Smooth muscle cell (in vitro differentiated cells): ENCODE results near the gene PIF1. TPM values are rescaled to one million over a fixed set of nuclear protein-coding genes. Genes with fewer than 3 reads are reported as not detected.

Experiments used
- DNase-seq: peaks from one replicate; lab custom pipeline; 2025; ENCODE audit not compliant: unreplicated experiment; lab: John Stamatoyannopoulos, UW
- H2AFZ ChIP-seq: fragments of 200-600 bp; sonication (generic); 2 replicates; pipeline ENCODE4 v1.6.0; 2016; ENCODE audit warnings: antibody characterized with exemption, low read depth, mild to moderate bottlenecking
- H3F3A ChIP-seq: fragments of 200-600 bp; sonication (generic); 2 replicates; pipeline ENCODE4 v1.6.0; 2017; ENCODE audit warnings: antibody characterized with exemption, low read depth
- H3K27ac ChIP-seq: fragments of 200-600 bp; sonication (generic); 2 replicates; pipeline ENCODE4 v1.5.1; 2016; ENCODE audit warnings: low read depth, mild to moderate bottlenecking
- H3K27me3 ChIP-seq: fragments of 200-600 bp; sonication (generic); 2 replicates; pipeline ENCODE4 v1.6.1; 2016; ENCODE audit warnings: low read depth, mild to moderate bottlenecking
- H3K36me3 ChIP-seq: fragments of 200-600 bp; sonication (generic); 2 replicates; pipeline ENCODE4 v1.5.1; 2016; ENCODE audit warnings: low read depth
- H3K4me1 ChIP-seq: fragments of 200-600 bp; sonication (generic); 2 replicates; pipeline ENCODE4 v1.5.1; 2016; ENCODE audit warnings: low read depth
- H3K4me2 ChIP-seq: fragments of 200-600 bp; sonication (generic); 2 replicates; pipeline ENCODE4 v1.6.0; 2016; ENCODE audit warnings: mild to moderate bottlenecking
- H3K4me3 ChIP-seq: fragments of 200-600 bp; sonication (generic); 2 replicates; pipeline ENCODE4 v1.5.1; 2016; ENCODE audit warnings: mild to moderate bottlenecking
- H3K79me2 ChIP-seq: fragments of 200-600 bp; sonication (generic); 2 replicates; pipeline ENCODE4 v1.6.0; 2016; ENCODE audit warnings: low read depth, mild to moderate bottlenecking
- H3K9ac ChIP-seq: fragments of 200-600 bp; sonication (generic); 2 replicates; pipeline ENCODE4 v1.6.0; 2016; ENCODE audit warnings: low read depth
- H3K9me3 ChIP-seq: fragments of 200-600 bp; sonication (generic); replicated peaks from 2 replicates; pipeline ENCODE4 v1.5.1; 2016; ENCODE audit warnings: low read depth
- H4K20me1 ChIP-seq: fragments of 200-600 bp; sonication (generic); 2 replicates; pipeline ENCODE4 v1.6.0; 2016; ENCODE audit warnings: low read depth
- CTCF ChIP-seq: fragments of 200-600 bp; sonication (generic); IDR thresholded peaks from 2 replicates; pipeline ENCODE4 v1.5.1; 2017; ENCODE audit warnings: borderline replicate concordance, mild to moderate bottlenecking, antibody characterized with exemption; ENCODE audit not compliant: insufficient read depth, poor library complexity, severe bottlenecking
- WGBS: methylation state at CpG from one replicate; pipeline ENCODE4 v1.1.7; 2016; ENCODE audit warnings: low lambda C conversion rate; 5-methylcytosine and 5-hydroxymethylcytosine counted together
- polyA plus RNA-seq: library from polyadenylated mRNA; unstranded; fragments of >200 nt; fragmentation: Nextera tagmentation; extraction: Ambion mirVana; gene quantifications from 2 replicates; pipeline ENCODE4 v1.2.1, GENCODE V29; 2016
- total RNA-seq: library from RNA; depleted of rRNA; stranded (reverse); fragments of >200 nt; gene quantifications from 2 replicates; pipeline ENCODE4 v1.2.3, GENCODE V29; 2014

The PIF1 gene
- total and polyA plus RNA-seq, 2 experiments from 2014 or later, result 1.5 to 1.6 TPM

- H3K4me3 ChIP-seq, result no peak overlapping the region
- no peaks in the 10 kb centered on the region for H3K9me3 ChIP-seq
- TF ChIP-seq CTCF, result no peak
- no peak overlapping the region for H3K27ac ChIP-seq
- DNase-seq, result no peak
- H3K36me3 ChIP-seq, result no peaks in the 10 kb centered on the region
- no peak overlapping the region for H3K9ac ChIP-seq
- no peaks in the 10 kb centered on the region for H4K20me1 ChIP-seq
- 80% methylated on average over 4 of the region's 6 CpGs for WGBS
- H3K27me3 ChIP-seq, result no peaks in the 10 kb centered on the region
- H2AFZ ChIP-seq, result no peak overlapping the region
- H3K79me2 ChIP-seq, result no peaks in the 10 kb centered on the region
- H3K4me2 ChIP-seq, result no peak overlapping the region
- no peaks in the 10 kb centered on the region for H3F3A ChIP-seq
- H3K4me1 ChIP-seq, result peaks cover 38% of the 10 kb centered on the region
Measured at GRCh38 chr15:64807751-64808222, 17.7 kb downstream of the PIF1 start.

GRCh38 chr15:64807051-64807749 is 18.2 kb downstream of the PIF1 start:
- no peak for DNase-seq
- no peak overlapping the region for H3K4me2 ChIP-seq
- WGBS, result 66% methylated on average over 13 of the region's 13 CpGs
- H3K36me3 ChIP-seq, result no peaks in the 10 kb centered on the region
- no peaks in the 10 kb centered on the region for H3K27me3 ChIP-seq
- peaks cover 38% of the 10 kb centered on the region for H3K4me1 ChIP-seq
- H3K79me2 ChIP-seq, result no peaks in the 10 kb centered on the region
- no peak overlapping the region for H3K9ac ChIP-seq
- no peaks in the 10 kb centered on the region for H3K9me3 ChIP-seq
- no peaks in the 10 kb centered on the region for H4K20me1 ChIP-seq
- no peak overlapping the region for H3K27ac ChIP-seq
- TF ChIP-seq CTCF, result no peak
- no peak overlapping the region for H3K4me3 ChIP-seq
- no peak overlapping the region for H2AFZ ChIP-seq
- no peaks in the 10 kb centered on the region for H3F3A ChIP-seq

- Histone ChIP-seq H3K9me3 (no peaks in the 10 kb centered on the region), H3K79me2 (no peaks in the 10 kb centered on the region), H3K4me1 (peaks cover 38% of the 10 kb centered on the region), H3K4me3 (no peak overlapping the region), H4K20me1 (no peaks in the 10 kb centered on the region), H3K9ac (no peak overlapping the region), H3K4me2 (no peak overlapping the region), H3F3A (peaks cover 3% of the 10 kb centered on the region), H3K27me3 (no peaks in the 10 kb centered on the region), H3K36me3 (no peaks in the 10 kb centered on the region), H2AFZ (no peak overlapping the region), H3K27ac (no peak overlapping the region)
- 63% methylated on average over 6 of the region's 6 CpGs for WGBS
- no peak for DNase-seq
- TF ChIP-seq CTCF, result no peak
Measured at GRCh38 chr15:64806509-64806908, 18.9 kb downstream of the PIF1 start.

GRCh38 chr15:64804619-64805018 is 20.8 kb downstream of the PIF1 start:
- Histone ChIP-seq H3K36me3 (no peaks in the 10 kb centered on the region), H3K27me3 (no peaks in the 10 kb centered on the region), H2AFZ (no peak overlapping the region), H3K4me2 (no peak overlapping the region), H3K4me3 (no peak overlapping the region), H3K9ac (no peak overlapping the region), H3K27ac (no peak overlapping the region), H3K9me3 (no peaks in the 10 kb centered on the region), H3K79me2 (no peaks in the 10 kb centered on the region), H4K20me1 (no peaks in the 10 kb centered on the region), H3K4me1 (peaks cover 25% of the 10 kb centered on the region), H3F3A (peaks cover 8% of the 10 kb centered on the region)
- no peak for TF ChIP-seq CTCF
- DNase-seq, result no peak
- 47% methylated on average over 2 of the region's 2 CpGs for WGBS
